Suprapubic skin (tissue), 3 donors: ENCODE data around the gene CDK18.

ENCODE experiments used
- POLR2AphosphoS5 ChIP-seq, 3 donors: sonication (generic); formaldehyde crosslinking; IDR thresholded peaks; one replicate each; pipeline ENCODE4 v1.6.1; 2017; ENCODE audit warnings: antibody characterized with exemption in 3 of 3
- TF ChIP-seq, protein P1 (sequence below), 2 donors: fragments of 200-600 bp in 1 of 2; fragments of 450-650 bp in 1 of 2; sonication (generic) in 1 of 2; IDR thresholded peaks; one replicate each; pipeline ENCODE4 v1.5.1; 2016 to 2019; ENCODE audit warnings: antibody characterized with exemption in 2 of 2, mild to moderate bottlenecking in 1 of 2, moderate library complexity in 1 of 2

DNA sequence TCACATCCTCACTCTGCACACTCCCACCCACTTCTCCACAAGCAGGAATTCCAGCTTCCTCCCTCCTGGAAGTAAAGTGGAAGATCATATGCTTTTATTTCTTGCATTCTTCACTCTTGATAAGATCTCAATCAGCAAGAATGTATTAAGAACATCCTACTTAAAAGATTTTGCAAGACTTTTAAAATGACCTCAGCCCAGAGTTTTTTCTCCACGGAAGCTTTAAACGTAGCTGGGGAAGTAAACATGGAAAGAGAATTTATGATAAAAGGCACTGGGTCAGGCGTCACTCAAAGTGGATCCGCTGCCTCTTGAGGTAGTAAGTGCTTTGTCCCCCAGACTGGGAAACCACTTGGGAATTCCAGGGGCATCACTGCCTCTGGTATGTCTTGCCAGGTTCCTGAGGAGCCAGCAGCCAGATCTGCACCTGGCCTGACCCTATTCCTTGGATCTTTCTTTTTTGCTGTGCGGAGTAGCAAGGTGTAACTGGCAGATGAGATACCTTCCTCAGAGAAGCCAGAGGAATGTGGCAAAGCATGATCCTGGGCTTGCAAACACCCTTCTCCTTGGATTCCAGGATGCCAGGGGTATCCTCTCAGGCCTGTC is 33.9 kb downstream of the CDK18 start:
- TF ChIP-seq POLR2AphosphoS5 (IDR thresholded peaks at IDR 0.05) = no peak
- TF ChIP-seq, protein P1, sequence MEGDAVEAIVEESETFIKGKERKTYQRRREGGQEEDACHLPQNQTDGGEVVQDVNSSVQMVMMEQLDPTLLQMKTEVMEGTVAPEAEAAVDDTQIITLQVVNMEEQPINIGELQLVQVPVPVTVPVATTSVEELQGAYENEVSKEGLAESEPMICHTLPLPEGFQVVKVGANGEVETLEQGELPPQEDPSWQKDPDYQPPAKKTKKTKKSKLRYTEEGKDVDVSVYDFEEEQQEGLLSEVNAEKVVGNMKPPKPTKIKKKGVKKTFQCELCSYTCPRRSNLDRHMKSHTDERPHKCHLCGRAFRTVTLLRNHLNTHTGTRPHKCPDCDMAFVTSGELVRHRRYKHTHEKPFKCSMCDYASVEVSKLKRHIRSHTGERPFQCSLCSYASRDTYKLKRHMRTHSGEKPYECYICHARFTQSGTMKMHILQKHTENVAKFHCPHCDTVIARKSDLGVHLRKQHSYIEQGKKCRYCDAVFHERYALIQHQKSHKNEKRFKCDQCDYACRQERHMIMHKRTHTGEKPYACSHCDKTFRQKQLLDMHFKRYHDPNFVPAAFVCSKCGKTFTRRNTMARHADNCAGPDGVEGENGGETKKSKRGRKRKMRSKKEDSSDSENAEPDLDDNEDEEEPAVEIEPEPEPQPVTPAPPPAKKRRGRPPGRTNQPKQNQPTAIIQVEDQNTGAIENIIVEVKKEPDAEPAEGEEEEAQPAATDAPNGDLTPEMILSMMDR (IDR thresholded peaks at IDR 0.05) = no peak
